GM18502 (cell line): ENCODE data around the gene NSMF.
A peak's percentile ranks its signal among the peaks of the same experiment; 100 is the strongest.

Source experiments
- ATAC-seq: cut with Tn5 transposase; IDR thresholded peaks from one replicate; pipeline ENCODE4 v1.9.1; 2021; ENCODE audit warnings: mild to moderate bottlenecking; ENCODE audit not compliant: unreplicated experiment, poor library complexity

Gene NSMF, protein sequence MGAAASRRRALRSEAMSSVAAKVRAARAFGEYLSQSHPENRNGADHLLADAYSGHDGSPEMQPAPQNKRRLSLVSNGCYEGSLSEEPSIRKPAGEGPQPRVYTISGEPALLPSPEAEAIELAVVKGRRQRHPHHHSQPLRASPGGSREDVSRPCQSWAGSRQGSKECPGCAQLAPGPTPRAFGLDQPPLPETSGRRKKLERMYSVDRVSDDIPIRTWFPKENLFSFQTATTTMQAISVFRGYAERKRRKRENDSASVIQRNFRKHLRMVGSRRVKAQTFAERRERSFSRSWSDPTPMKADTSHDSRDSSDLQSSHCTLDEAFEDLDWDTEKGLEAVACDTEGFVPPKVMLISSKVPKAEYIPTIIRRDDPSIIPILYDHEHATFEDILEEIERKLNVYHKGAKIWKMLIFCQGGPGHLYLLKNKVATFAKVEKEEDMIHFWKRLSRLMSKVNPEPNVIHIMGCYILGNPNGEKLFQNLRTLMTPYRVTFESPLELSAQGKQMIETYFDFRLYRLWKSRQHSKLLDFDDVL

DNA sequence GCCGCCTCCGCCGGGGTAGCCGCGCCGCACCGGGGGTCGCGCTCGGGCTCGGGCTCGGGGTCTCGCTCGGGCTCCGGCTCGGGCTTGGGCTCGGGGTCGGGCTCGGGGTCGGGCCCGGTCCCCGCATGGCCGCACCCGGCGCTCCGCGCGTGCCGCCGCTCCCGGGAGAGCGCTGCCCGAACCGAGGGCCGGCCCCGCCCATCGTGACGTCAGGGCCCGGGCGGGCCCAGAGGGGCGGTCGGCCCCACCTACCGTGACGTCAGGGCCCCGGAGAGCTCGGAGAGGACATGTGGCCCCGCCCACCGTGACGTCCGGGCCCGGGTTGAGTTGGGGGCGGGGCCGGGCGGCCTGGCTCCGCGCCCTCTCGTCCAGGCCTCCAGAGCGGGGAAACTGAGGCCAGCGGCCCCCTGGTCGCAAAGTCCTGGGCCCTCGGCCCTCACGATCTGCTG is at the start of gene NSMF:
NSMF (minus strand) TSS at position 183 of the 449 bp plus-strand sequence. CDS start 232 bp downstream, outside the sequence.
- peak; percentile 63 for ATAC-seq

DNA sequence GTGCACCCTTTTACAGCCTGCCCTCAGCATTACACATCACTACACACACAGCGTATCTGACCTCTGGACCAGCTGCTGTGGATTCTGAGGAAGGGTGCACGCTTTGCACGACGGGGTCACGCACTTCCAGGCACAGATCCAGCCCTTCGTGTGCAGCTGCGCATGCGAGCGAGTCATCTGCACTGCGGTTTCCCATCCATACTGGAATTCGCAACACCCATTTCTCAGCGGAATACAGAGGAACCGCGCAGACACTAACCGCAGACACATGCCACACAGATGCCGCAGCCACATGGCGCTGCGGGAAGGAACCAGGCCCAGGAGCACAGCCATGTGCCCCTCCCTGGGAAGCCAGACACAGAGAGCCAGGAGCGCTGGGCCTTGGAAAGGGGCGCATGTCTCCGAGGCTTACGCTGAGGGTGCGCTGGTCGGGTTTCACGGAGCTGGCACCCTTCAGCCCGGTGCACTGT is 47.6 kb upstream of the NSMF start:
- ATAC-seq = no peak

DNA sequence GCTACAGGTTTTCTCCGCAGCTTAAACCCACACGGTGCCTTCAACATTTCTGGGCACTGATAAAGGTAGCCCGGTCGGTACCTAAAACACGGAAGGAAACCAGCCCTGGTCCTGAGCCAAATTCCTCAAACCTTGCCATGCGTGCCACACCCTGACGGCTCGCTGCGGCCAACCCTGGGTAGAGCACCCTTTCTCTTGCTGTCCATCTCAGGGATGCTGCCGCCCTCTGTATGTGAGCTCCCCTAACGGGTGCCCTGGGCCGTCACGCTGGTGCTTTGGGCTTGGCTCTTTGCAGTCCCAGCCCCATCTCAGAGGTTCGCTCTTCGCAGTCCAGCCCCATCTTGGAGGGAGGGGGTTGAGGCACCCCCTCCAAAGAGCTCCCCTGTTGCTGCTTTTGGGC is 47.1 kb upstream of the NSMF start:
- ATAC-seq = no peak

DNA sequence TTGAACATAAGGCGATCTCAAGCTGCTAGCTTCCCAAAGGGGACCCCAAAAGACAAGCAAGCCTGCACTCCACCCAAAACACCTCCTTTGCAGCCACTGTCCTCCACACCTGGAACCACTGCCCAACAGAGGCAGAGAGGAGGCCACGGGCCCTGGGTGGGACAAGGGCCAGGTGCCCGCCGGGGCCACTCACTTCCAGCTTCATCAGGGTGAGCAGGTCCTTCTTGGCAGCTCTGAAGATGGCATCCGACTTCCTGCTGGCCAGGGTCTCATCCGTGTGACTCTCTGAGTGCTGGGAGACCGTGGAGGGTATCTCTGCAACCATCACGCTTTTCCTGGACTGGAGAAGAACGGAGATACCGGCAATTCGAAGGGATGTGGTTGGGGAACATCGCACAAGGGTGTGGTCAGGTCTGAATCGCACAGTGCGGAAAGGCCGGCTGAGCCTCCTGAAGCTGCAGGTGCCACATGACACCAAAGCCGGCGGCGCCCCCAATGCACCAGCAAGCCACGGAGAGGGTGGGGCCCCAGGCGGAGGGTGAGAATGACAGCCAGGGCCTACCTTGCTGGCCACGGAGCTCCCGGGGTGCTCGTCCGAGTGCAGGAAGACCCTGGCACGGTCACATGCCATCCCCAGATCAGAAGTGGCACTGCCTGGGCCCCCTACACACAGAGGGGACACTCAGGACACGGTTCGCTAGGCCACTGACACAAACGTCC is 46.4 kb upstream of the NSMF start:
- ATAC-seq = no peak

DNA sequence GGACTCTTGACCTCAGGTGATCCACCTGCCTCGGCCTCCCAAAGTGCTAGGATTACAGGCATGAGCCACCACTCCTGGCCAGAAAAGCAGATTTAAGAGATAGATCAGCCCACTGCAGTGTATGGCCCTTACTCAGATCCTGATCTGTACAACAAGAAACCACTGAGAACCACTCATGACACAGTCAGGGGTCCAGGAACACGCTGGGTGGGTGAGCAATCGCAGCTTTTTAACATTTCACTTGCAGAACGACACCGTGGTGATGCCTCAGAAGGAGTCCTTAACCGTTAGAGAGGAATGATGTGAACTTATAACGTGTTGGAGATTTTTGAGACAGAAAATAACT is 45.3 kb upstream of the NSMF start:
- no peak for ATAC-seq

DNA sequence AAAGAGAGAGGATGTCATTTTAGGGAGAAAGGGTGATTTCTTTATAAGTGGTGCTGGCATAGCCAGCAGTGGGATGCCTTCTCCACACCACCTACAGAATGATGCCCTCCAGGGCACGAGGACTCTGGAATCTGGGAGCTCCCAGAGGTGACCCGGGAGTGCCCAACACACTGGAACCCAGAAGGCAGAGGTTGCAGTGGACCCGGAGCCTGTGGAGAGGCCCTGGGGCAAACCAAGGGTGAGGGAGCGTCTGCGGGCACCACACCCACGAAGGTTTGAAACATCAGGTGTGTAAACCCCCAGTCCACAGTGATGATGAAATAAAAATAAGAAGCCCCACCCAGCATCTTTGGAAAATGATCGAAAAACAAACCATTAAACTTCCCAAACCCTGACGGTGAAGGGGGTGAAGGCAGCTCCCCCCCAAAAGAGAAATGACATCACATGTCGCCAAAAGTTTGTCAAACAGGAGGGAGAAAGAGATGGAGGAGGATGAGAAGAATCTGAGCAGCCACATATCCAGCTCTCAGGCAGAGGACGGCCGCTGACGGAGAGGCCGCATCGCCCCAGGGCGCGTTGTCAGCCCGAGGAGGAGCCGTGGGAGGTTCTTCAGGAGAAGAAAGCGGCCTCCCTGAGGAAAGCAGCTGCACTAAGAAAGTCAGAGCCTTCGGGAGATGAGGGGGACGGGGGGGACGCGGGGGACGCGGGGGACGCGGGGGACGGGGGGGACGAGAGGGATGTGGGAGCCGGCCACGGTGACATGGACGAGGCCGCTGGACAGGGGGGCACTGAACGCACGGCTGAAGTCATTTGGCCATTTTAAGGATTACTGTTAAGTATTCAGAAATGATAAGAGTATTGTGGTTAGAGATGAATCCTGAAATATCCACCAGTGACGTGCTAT is 43.1 kb upstream of the NSMF start:
- ATAC-seq = no peak

DNA sequence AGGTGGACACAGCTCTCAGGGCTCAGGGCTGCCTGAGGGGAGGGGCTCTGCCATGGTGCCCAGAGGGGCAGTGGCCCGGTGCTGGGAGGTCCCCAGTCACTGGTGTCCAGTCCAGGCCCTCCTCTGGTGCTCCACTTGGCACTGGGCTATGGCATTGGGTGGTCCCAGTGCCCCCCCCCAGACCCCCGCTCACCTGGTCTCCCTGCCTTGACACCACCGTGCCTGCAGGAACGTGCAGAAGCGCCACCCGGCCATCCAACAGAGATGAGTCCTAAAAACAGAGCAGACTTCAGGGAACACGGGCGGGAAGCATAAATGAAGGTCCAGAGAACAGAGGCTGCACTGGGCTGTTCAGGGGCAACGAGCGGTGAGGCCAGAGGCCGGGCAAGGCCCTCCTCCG is 42.3 kb upstream of the NSMF start:
- ATAC-seq = no peak

DNA sequence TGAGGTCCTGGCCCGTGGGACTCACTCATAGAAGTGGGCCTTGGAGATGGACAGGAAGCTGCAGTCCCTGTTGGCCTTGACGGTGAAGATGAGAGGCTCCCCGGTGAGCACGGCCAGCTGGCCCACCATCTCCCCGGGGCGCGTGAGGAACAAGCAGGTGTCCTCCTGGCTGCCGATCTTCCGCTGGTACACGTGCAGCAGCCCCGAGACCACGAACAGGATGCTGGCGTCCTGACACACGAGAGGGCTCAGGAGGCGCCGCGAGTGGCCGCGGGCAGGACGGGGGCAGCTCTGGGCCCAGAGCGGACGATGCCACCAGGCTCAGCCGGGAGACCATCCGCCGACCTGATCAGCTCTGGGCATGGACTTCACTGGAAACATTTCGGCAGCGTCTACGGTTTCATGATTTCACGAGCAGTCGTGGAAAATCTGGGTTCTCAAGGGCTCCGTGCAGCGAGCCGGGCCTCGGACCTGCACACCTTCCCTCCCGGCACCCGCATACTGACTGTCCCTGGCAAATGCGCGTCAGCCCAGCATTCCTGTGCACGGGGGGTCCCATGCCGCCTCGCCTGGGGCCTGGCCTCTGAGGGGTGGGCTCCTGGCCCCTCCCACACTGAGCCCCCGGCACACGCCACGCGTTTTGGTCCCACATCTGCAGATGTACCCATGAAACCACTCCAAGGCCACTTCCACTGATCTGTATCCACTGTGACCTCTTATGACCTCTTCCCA is 41.7 kb upstream of the NSMF start:
- no peak for ATAC-seq

DNA sequence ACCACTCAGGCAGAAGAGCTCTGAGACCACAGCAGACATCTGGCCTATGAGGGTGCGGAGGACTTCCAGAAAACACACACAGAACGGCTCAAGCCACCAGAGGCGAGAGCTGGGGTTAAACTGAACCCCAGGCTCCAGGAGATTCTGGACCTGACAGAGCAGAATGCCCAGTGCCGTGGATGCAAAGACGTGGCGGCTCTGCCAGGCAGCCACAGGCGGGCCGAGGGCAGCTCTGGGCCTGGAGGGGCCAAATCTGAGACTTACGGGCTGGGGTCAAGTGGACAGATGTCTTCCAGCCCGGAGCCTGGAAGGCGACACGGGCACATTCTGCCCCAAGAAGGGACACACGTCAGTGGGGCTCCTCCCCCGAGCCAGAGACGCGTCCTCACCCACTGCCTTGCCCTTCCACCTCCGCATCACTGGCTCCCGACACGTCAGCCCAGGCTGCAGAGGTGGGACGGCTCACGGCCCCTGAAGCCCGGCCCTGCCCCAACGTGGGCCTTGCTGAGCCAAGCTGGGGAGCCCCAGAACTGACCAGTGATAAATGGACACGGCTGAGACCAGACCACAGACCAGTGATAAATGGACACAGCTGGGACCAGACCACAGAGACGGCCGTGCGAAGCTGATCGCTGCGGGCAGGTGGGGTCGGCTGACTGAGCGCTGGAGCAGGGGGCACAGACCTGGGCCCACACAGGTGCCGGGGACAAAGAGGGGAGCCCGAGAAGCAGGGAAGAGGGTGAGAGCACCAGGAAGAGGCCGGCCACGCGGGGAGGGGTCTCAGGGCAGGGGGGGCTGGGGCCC is 40.9 kb upstream of the NSMF start:
- ATAC-seq = no peak

DNA sequence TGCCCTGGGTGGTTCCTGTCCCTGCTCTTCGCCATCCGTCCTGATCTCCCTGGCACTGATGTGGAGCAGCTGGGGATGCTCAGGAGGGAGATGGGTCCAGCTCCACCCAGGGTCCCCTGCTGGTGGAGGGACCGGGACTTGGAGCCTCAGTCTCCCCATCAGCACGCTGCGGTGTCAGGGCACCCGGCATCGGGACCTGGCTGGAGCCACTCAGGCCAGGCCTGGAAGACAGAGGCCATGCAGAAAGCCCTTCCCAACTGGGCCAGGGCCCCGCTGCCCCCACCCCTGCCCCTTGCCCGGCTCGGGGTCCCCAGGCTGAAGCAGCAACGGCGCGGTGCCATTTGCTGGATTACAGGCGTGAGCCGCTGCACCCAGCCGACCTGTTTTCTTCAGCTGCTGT is 40.3 kb upstream of the NSMF start:
- no peak for ATAC-seq

DNA sequence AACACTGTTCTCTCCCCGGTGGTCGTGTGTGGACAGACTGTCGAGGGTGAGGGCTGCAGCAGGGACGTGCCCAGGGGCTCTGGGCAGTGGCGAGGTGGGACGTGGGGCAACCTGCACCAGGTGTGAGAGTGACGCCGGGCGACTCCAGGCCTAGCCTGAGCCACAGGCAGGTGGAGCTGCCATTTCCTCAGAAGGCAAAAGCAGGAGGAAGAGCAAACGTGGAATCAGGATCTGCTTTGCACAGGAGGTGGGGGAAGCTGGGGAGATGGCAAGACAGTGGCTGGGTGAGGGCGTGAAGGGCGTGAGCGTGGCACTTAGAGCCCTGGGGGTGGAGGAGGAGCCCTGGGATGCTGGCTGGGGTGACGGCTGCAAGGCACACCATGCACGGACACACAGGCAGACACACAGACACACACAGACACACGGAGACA is 39.6 kb upstream of the NSMF start:
- ATAC-seq = no peak

DNA sequence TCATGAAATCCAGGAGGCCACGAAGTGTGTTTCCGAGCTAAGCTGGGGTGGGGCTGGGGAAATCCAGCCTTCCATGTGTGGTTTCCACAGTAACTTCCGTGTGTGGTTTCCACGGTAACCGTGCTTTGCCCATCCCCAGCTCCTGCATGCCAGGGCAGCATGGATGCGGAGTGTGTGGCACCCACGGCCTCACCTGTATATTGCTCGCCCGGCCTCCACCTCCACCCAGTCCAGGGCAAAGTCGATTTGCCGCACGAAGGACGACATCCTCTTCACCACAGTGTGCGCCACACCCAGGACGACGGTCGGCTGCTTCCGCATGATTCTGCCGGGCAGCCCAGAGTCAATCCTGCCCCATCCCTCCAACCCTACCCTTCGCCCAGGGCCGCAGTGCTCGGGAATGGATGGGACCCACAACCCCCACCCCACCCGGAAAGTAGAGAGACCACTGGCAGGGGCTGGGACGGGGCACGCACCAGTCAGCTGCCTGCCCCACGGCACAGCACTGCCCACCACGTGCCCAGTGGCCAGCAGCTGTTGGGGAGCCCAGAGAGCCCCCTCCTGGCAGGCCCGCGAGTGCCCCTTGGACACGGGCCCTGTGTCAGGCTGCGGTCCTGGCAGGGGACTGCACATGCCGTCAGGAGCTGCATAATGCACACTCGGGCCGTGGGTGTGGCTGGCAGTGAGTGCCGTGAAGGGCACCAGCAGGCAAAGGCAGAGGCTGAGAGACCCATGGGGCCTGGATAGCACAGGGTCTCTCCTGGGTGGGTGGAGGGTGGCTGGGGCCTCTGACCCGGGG is 39.0 kb upstream of the NSMF start:
- ATAC-seq = no peak

DNA sequence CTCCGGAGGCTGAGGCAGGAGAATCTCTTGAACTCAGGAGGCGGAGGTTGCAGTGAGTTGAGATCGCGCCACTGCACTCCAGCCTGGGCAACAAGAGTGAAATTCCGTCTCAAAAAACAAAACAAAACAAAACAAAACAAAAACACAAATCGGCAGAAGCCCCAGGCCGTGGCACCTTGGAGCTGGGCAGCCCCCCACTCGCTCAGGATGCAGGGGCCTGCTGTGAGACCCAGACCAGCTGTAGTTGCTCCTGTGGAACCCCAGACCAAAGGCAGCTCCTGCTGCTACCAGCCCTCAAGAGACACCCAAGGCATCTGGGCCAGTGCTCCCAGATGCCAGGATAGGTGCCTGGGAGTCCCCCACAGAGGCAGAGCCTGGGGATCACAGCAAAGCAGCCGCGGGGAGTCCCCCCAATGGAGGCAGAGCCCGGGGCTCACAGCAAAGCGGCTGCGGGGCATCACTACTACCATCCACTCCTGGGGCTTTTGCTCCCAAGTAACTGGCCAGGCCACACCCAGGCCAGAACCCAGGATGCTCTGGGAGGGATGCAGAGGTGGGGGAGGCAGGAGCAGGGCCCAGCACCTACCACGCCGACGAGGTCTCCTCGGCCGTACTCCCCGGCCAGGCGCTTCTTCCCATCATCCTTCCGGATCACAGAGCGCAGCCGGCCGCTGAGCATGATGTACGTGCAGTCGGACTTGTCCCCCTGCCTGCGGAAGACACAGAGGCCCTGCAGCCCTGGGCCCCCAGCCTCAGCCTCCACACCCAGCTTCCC is 37.7 kb upstream of the NSMF start:
- ATAC-seq = no peak

DNA sequence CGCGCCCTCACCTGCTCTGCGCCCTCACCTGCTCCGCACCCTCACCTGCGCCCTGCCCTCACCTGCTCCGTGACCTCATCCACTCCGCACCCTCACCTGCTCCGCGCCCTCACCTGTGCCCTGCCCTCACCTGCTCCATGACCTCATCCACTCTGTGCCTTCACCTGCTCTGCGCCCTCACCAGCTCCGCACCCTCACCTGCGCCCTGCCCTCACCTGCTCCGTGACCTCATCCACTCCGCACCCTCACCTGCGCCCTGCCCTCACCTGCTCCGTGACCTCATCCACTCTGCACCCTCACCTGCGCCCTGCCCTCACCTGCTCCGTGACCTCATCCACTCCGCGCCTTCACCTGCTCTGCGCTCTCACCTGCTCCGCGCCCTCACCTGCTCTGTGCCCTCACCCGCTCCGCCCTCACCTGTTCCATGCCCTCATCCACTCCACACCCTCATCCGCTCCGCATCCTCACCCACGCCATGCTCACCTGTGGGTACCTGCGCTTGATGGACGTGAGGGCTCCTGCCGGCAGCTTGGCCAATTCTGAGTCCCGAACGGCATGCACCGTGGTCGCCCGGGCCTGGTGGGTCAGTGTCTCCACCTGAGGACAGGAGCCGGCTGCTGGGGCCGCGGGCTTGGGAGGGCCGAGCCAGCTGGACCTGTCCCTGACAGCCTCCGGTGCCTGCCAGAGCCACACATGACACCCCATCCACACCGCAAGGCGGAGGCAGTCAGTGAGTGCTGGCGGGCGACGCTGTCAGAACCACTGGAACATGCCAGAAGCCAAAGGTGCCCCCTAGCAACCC is 35.6 kb upstream of the NSMF start:
- no peak for ATAC-seq

DNA sequence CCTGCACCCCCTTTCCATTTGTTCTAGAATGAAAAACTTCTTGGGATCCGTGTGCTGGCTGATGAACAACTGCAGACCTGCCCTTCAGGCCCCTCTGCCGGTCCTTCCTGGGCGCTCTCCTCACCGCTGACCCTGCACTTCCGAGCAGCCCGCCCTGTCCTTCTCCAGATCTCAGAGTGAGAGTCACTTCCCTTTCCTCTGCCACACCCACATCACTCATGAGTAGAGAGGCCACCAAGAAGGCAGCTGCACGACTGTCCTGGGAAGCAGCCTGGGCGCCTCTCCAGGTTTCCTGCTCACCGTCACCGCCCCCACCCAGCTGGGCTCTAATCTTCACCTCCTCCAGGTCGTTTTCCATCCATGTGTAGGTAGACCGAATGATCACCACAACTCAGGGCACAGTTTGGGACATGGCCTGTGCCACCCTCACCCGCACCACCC is 35.0 kb upstream of the NSMF start:
- ATAC-seq = no peak

DNA sequence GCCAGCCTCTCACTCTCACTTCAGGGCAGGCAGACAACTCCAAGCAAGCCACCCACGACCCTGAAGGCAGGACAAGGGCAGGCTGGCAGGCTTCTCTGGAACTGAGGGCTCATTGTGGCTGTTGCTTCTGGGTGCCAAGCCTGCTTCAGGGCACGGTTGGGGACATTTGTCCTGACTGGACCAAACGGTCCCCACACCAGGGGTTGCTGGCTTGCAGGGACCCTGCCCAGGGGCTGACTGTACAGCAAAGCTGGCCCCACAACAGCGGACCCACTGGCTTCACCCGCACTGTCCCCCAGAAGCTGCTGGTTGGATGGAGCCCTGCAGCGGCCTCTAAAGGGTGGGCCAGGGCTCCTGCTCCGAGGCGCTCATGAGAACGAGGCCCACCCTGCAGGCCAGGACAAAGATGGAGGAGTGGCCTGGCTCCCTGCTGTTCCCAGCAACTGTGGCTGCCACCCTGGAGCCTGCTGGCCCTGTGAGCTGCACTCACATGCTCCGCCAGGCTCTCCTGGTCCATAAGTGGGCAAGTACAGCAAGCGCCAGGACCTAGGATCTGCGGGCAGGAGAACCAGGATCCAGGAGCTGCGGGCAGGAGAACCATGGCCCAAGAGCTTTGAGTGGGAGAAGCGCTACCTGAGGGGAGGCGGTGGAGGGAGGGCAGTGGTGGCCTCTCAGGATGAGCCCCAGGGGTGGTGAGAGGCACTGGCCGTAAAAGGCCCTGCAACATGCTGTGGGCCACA is 34.4 kb upstream of the NSMF start:
- no peak for ATAC-seq
